Hepatocyte (in vitro differentiated cells): ENCODE data around the gene RNF224. TPM values are rescaled to one million over a fixed set of nuclear protein-coding genes. Genes with fewer than 3 reads are reported as not detected.

Experiments
- DNase-seq: peaks from one replicate; pipeline ENCODE4 v3.0.0-alpha.2; 2016; ENCODE audit warnings: low spot score
- H2AFZ ChIP-seq: fragments of 200-600 bp; sonication (generic); 2 replicates; pipeline ENCODE4 v1.6.0; 2016; ENCODE audit warnings: antibody characterized with exemption, mild to moderate bottlenecking
- H3K27ac ChIP-seq: fragments of 200-600 bp; sonication (generic); 2 replicates; pipeline ENCODE4 v1.5.1; 2016; ENCODE audit warnings: mild to moderate bottlenecking
- H3K27me3 ChIP-seq: fragments of 200-600 bp; sonication (generic); 2 replicates; pipeline ENCODE4 v1.6.1; 2016
- H3K36me3 ChIP-seq: fragments of 200-600 bp; sonication (generic); replicated peaks from 2 replicates; pipeline ENCODE4 v1.5.1; 2016; ENCODE audit warnings: low read depth; ENCODE audit not compliant: insufficient read depth
- H3K4me1 ChIP-seq: fragments of 200-600 bp; sonication (generic); 2 replicates; pipeline ENCODE4 v1.5.1; 2016; ENCODE audit warnings: mild to moderate bottlenecking, moderate library complexity; ENCODE audit not compliant: insufficient read depth
- H3K4me2 ChIP-seq: fragments of 200-600 bp; sonication (generic); 2 replicates; pipeline ENCODE4 v1.6.0; 2016
- H3K4me3 ChIP-seq: fragments of 200-600 bp; sonication (generic); 2 replicates; pipeline ENCODE4 v1.5.1; 2016; ENCODE audit warnings: mild to moderate bottlenecking
- H3K79me2 ChIP-seq: fragments of 200-600 bp; sonication (generic); 2 replicates; pipeline ENCODE4 v1.6.0; 2017; ENCODE audit warnings: mild to moderate bottlenecking
- H3K9me2 ChIP-seq: fragments of 200-600 bp; sonication (generic); replicated peaks from 2 replicates; pipeline ENCODE4 v1.6.0; 2017; ENCODE audit warnings: mild to moderate bottlenecking; ENCODE audit not compliant: insufficient read depth
- H3K9me3 ChIP-seq: fragments of 200-600 bp; sonication (generic); 2 replicates; pipeline ENCODE4 v1.5.1; 2016; ENCODE audit warnings: low read depth, mild to moderate bottlenecking
- H4K20me1 ChIP-seq: fragments of 200-600 bp; sonication (generic); 2 replicates; pipeline ENCODE4 v1.6.0; 2016; ENCODE audit warnings: mild to moderate bottlenecking; ENCODE audit not compliant: insufficient read depth, poor library complexity, severe bottlenecking
- CTCF ChIP-seq: fragments of 200-600 bp; sonication (generic); IDR thresholded peaks from 2 replicates; pipeline ENCODE4 v1.5.1; 2016; ENCODE audit warnings: antibody characterized with exemption, mild to moderate bottlenecking; ENCODE audit not compliant: poor library complexity
- EZH2 ChIP-seq: fragments of 200-600 bp; sonication (generic); IDR thresholded peaks from 2 replicates; pipeline ENCODE4 v1.6.1; 2016; ENCODE audit warnings: antibody characterized with exemption, mild to moderate bottlenecking, borderline replicate concordance
- EZH2phosphoT487 ChIP-seq: fragments of 200-600 bp; sonication (generic); IDR thresholded peaks from one replicate; pipeline ENCODE4 v1.6.1; 2018; ENCODE audit warnings: antibody characterized with exemption, mild to moderate bottlenecking, low read depth, moderate library complexity; ENCODE audit not compliant: unreplicated experiment, severe bottlenecking
- WGBS: methylation state at CpG from one replicate; pipeline ENCODE4 v1.1.6; 2016; ENCODE audit warnings: low lambda C conversion rate; ENCODE audit errors: missing lambda C conversion rate; 5-methylcytosine and 5-hydroxymethylcytosine counted together
- polyA plus RNA-seq: library from polyadenylated mRNA; unstranded; fragments of >200 nt; fragmentation: Nextera tagmentation; extraction: Ambion mirVana; gene quantifications from 2 replicates; pipeline ENCODE4 v1.2.1, GENCODE V29; 2016
- total RNA-seq: library from RNA; depleted of rRNA; stranded (reverse); fragments of >200 nt; gene quantifications from 2 replicates; pipeline ENCODE4 v1.2.3, GENCODE V29; 2014

RNF224 gene
- total and polyA plus RNA-seq, 2 experiments from 2014 or later = 1.1 to 1.4 TPM

- no peak for DNase-seq
- Histone ChIP-seq H2AFZ (no peak overlapping the region), H3K9me2 (no peaks in the 10 kb centered on the region), H3K4me3 (no peak overlapping the region), H3K27ac (peak overlapping the region; percentile 87), H3K4me1 (peaks cover 45% of the 10 kb centered on the region), H3K27me3 (no peaks in the 10 kb centered on the region), H3K4me2 (peak overlapping the region; percentile 50), H3K9me3 (no peaks in the 10 kb centered on the region), H3K36me3 (no peaks in the 10 kb centered on the region), H3K79me2 (no peaks in the 10 kb centered on the region), H4K20me1 (no peaks in the 10 kb centered on the region)
- no peak for TF ChIP-seq EZH2phosphoT487
- no peak for TF ChIP-seq CTCF
- no peak for TF ChIP-seq EZH2
- WGBS = 90% methylated on average over 25 of the region's 27 CpGs
These were observed 1.9 kb downstream of the RNF224 start for GRCh38 chr9:137228968-137229896.

GRCh38 chr9:137229903-137230704, 2.8 kb downstream of the RNF224 start:
- Histone ChIP-seq H3K9me3 (no peaks in the 10 kb centered on the region), H3K36me3 (no peaks in the 10 kb centered on the region), H3K4me1 (peaks cover 43% of the 10 kb centered on the region), H3K79me2 (no peaks in the 10 kb centered on the region), H4K20me1 (no peaks in the 10 kb centered on the region), H2AFZ (no peak overlapping the region), H3K4me3 (no peak overlapping the region), H3K27me3 (no peaks in the 10 kb centered on the region), H3K27ac (peak overlapping the region; percentile 87), H3K9me2 (no peaks in the 10 kb centered on the region), H3K4me2 (peak overlapping the region; percentile 50)
- TF ChIP-seq EZH2 = no peak
- no peak for TF ChIP-seq EZH2phosphoT487
- no peak for TF ChIP-seq CTCF
- peak; percentile 69 for DNase-seq
- WGBS = 59% methylated on average over 22 of the region's 31 CpGs

- no peak within 1 kb of the TSS for H2AFZ ChIP-seq
- WGBS = 82% methylated on average over 11 of the region's 14 CpGs
- peak within 1 kb of the TSS; percentile 87 for H3K27ac ChIP-seq
- H3K4me2 ChIP-seq = peak within 1 kb of the TSS; percentile 50
- no peaks in the 10 kb centered on the region for H3K36me3 ChIP-seq
- H3K4me1 ChIP-seq = peaks cover 45% of the 10 kb centered on the region
- no peak for TF ChIP-seq EZH2phosphoT487
- TF ChIP-seq EZH2 = no peak
- no peak for TF ChIP-seq CTCF
- no peaks in the 10 kb centered on the region for H4K20me1 ChIP-seq
- H3K9me2 ChIP-seq = no peaks in the 10 kb centered on the region
- no peaks in the 10 kb centered on the region for H3K27me3 ChIP-seq
- no peak within 1 kb of the TSS for H3K4me3 ChIP-seq
- peak; percentile 43 for DNase-seq
- H3K79me2 ChIP-seq = no peaks in the 10 kb centered on the region
- H3K9me3 ChIP-seq = no peaks in the 10 kb centered on the region
These were observed 3.5 kb downstream of the RNF224 start, which contains the start of gene SLC34A3 for GRCh38 chr9:137230705-137231371. Gene SLC34A3, plus strand, starts transcription at chr9:137230901. Its CDS starts 802 bp downstream, at chr9:137231703.
